K562 (cell line): ENCODE measurements around the gene GALNT18. TPM values are rescaled to one million over a fixed set of nuclear protein-coding genes. Genes with fewer than 3 reads are reported as not detected.

Source experiments
- ATAC-seq: fragments of 200-7000 bp; cut with Tn5 transposase; 3 replicates; pipeline ENCODE4 v1.9.1; 2020; ENCODE audit warnings: moderate library complexity
- BruUV-seq: library from RNA; stranded (reverse); fragments of 400-500 nt; replicated peaks from 2 replicates; lab custom pipeline; 2021; lab: Mats Ljungman, UMichigan
- CTCF ChIA-PET: fragments of 300-600 bp; formaldehyde crosslinking; extraction: SDS; loops from one replicate; lab custom pipeline; 2021; ENCODE audit warnings: low intra/inter-chr PET ratio; lab: Yijun Ruan, JAX
- POLR2A ChIA-PET: fragments of 300-600, 350-650 bp; sonication (Branson Sonifier 250); formaldehyde crosslinking; extraction: SDS; loops from one replicate; lab custom pipeline; 2021; ENCODE audit warnings: antibody characterized with exemption, inconsistent platforms; lab: Yijun Ruan, JAX
- DNase-seq, 4 experiments: peaks; one replicate each; pipeline versions ENCODE4 v3.0.0 to v3.0.0-alpha.2; 2011 to 2018; ENCODE audit warnings: low spot score in 3 of 4, mixed read lengths in 3 of 4; ENCODE audit errors: extremely low read depth in 1 of 4
- FAIRE-seq: peaks from 2 replicates; lab custom pipeline; 2011; peaks lifted over from hg19 to GRCh38; lab: Jason Lieb, UNC
- H2AFZ ChIP-seq: 2 replicates; pipeline ENCODE4 v1.6.0; 2011; ENCODE audit warnings: low read depth, low read length, control low read depth, inconsistent platforms
- H3K27ac ChIP-seq: fragments of 200-600 bp; 3 replicates; pipeline ENCODE4 v1.8.0; 2011; ENCODE audit warnings: low read depth, mild to moderate bottlenecking, control low read depth, inconsistent platforms, low read length, moderate library complexity, mixed read lengths; ENCODE audit errors: extremely low read depth
- H3K27me3 ChIP-seq, 2 experiments: fragments of 300-600 bp in 1 of 2; 2 replicates in 1 of 2; 3 replicates in 1 of 2; pipeline versions ENCODE4 v1.6.0 to v1.8.0; 2011; ENCODE audit warnings: inconsistent platforms in 2 of 2, low read length in 2 of 2, mild to moderate bottlenecking in 1 of 2, mixed read lengths in 1 of 2, moderate library complexity in 1 of 2; ENCODE audit not compliant: control insufficient read depth in 2 of 2, insufficient read depth in 2 of 2
- H3K36me3 ChIP-seq: fragments of 300-600 bp; 3 replicates; pipeline ENCODE4 v1.8.0; 2011; ENCODE audit warnings: mild to moderate bottlenecking, low read length, inconsistent platforms; ENCODE audit not compliant: control insufficient read depth, insufficient read depth
- H3K4me1 ChIP-seq, 2 experiments: fragments of 200-600 bp in 1 of 2; replicated peaks in 1 of 2; 2 replicates in 1 of 2; 3 replicates in 1 of 2; pipeline versions ENCODE4 v1.5.1 to v1.8.0; 2011; ENCODE audit warnings: inconsistent platforms in 2 of 2, low read length in 2 of 2, mild to moderate bottlenecking in 1 of 2, mixed read lengths in 1 of 2, moderate library complexity in 1 of 2; ENCODE audit not compliant: control insufficient read depth in 2 of 2, insufficient read depth in 2 of 2
- H3K4me2 ChIP-seq: 2 replicates; pipeline ENCODE4 v1.6.1; 2011; ENCODE audit warnings: low read length, control low read depth, inconsistent platforms, mixed read lengths; ENCODE audit not compliant: insufficient read depth
- H3K4me3 ChIP-seq: fragments of 200-600 bp; sonication (generic), shearing (Covaris generic); 2 replicates; pipeline ENCODE4 v1.5.1; 2016; ENCODE audit warnings: control low read depth, inconsistent platforms
- H3K79me2 ChIP-seq: fragments of 200-600 bp; 3 replicates; pipeline ENCODE4 v1.8.0; 2011; ENCODE audit warnings: low read length, inconsistent platforms; ENCODE audit not compliant: control insufficient read depth, insufficient read depth
- H3K9ac ChIP-seq, 2 experiments: 2 replicates each; pipeline versions ENCODE4 v1.6.0 to v1.6.1; 2011; ENCODE audit warnings: low read depth in 2 of 2, low read length in 2 of 2, control low read depth in 1 of 2, inconsistent platforms in 1 of 2, mild to moderate bottlenecking in 1 of 2, mixed read lengths in 1 of 2; ENCODE audit not compliant: insufficient read depth in 1 of 2
- H3K9me1 ChIP-seq: one replicate; pipeline ENCODE4 v1.6.0; 2011; ENCODE audit warnings: inconsistent platforms, mild to moderate bottlenecking, low read length, moderate library complexity; ENCODE audit not compliant: control insufficient read depth, insufficient read depth
- H3K9me3 ChIP-seq: replicated peaks from 2 replicates; pipeline ENCODE4 v1.5.1; 2011; ENCODE audit warnings: low read depth, low read length, inconsistent platforms; ENCODE audit not compliant: control insufficient read depth, insufficient read depth
- H4K20me1 ChIP-seq: replicated peaks from 2 replicates; pipeline ENCODE4 v1.6.1; 2011; ENCODE audit warnings: low read length, inconsistent platforms, mixed read lengths; ENCODE audit not compliant: control insufficient read depth, insufficient read depth
- ARID3B ChIP-seq: fragments of 250-450 bp; sonication (Bioruptor Pico); IDR thresholded peaks from 2 replicates; pipeline ENCODE4 v1.4.0; 2020; ENCODE audit warnings: borderline replicate concordance
- EGR1 ChIP-seq: fragments of 450-650 bp; conservative IDR thresholded peaks from 2 replicates; pipeline ENCODE4 v1.6.1; 2017; ENCODE audit warnings: mild to moderate bottlenecking
- EHMT2 ChIP-seq: fragments of 450-650 bp; IDR thresholded peaks from 2 replicates; pipeline ENCODE4 v1.6.1; 2018; ENCODE audit warnings: antibody characterized with exemption
- ETV5 ChIP-seq: sonication (generic); formaldehyde crosslinking; IDR thresholded peaks from 2 replicates; pipeline ENCODE4 v1.4.0; 2020; ENCODE audit warnings: low read depth, mild to moderate bottlenecking, missing genetic modification reagents
- PHF8 ChIP-seq: fragments of 200-600 bp; sonication (generic); IDR thresholded peaks from 2 replicates; pipeline ENCODE4 v1.6.1; 2012; ENCODE audit warnings: mixed run types, mild to moderate bottlenecking, inconsistent platforms, low read length, moderate library complexity, borderline replicate concordance
- RBM22 ChIP-seq: fragments of 200-400 bp; formaldehyde crosslinking; IDR thresholded peaks from 2 replicates; pipeline ENCODE4 v1.6.1; 2018; ENCODE audit warnings: low read length, low read depth; ENCODE audit not compliant: poor library complexity, severe bottlenecking
- SMARCB1 ChIP-seq: IDR thresholded peaks from 2 replicates; pipeline ENCODE4 v1.6.1; 2011; ENCODE audit warnings: improper control_type of control experiment, low read depth; ENCODE audit not compliant: insufficient read length
- TCF15 ChIP-seq: fragments of 250-450 bp; sonication (Bioruptor Pico); IDR thresholded peaks from 2 replicates; pipeline ENCODE4 v1.8.0; 2022; ENCODE audit warnings: moderate library complexity, mild to moderate bottlenecking, inconsistent platforms
- ZBTB8A ChIP-seq: fragments of 450-650 bp; IDR thresholded peaks from 2 replicates; pipeline ENCODE4 v1.6.1; 2018; ENCODE audit warnings: mild to moderate bottlenecking, moderate library complexity; ENCODE audit not compliant: partially characterized antibody
- ZNF23 ChIP-seq: fragments of 250-450 bp; sonication (Bioruptor Pico); IDR thresholded peaks from 2 replicates; pipeline ENCODE4 v1.4.0; 2020; ENCODE audit warnings: mild to moderate bottlenecking
- ZNF316 ChIP-seq: fragments of 450-650 bp; IDR thresholded peaks from 2 replicates; pipeline ENCODE4 v1.6.1; 2016
- ZNF717 ChIP-seq: fragments of 250-450 bp; sonication (Bioruptor Pico); IDR thresholded peaks from 2 replicates; pipeline ENCODE4 v1.5.0; 2021
- ZNF77 ChIP-seq: fragments of 250-450 bp; sonication (Bioruptor Pico); IDR thresholded peaks from 2 replicates; pipeline ENCODE4 v1.5.0; 2020
- WGBS: fragments of 100-300 bp; shearing (Covaris generic); methylation state at CpG from one replicate; pipeline ENCODE4 v1.1.6; 2016; ENCODE audit warnings: low coverage, mixed read lengths; ENCODE audit not compliant: insufficient coverage; ENCODE audit errors: missing lambda C conversion rate; 5-methylcytosine and 5-hydroxymethylcytosine counted together
- in situ Hi-C: fragments of 300-500 bp; cut with MboI; formaldehyde crosslinking; loops from 4 replicates; pipeline ENCODE4 v1.15.0; 2018; ENCODE audit warnings: inconsistent platforms, mixed read lengths
- intact Hi-C: fragments of 100-400 bp; cut with micrococcal nuclease; formaldehyde crosslinking; loops from 2 replicates; pipeline ENCODE4 v1.14.2; 2022
- polyA plus RNA-seq, 8 experiments: library from polyadenylated mRNA; depleted of rRNA in 4 of 8; stranded (reverse) in 5 of 8; unstranded in 3 of 8; fragments of >200 nt; fragmentation: Nextera tagmentation in 2 of 8; fragmentation: Illumina TruSeq in 1 of 8; extraction: Ambion mirVana in 2 of 8; extraction: Trizol in 1 of 8; gene quantifications; 2 replicates each; pipeline versions ENCODE4 v1.2.1 to v1.2.3, GENCODE V29; 2011 to 2014; ENCODE audit warnings: inconsistent platforms in 1 of 8, missing spikeins in 1 of 8
- total RNA-seq, 7 experiments: library from RNA; depleted of rRNA in 6 of 7; stranded (reverse); fragments of >200 nt in 6 of 7; fragmentation: Illumina TruSeq in 2 of 7; extraction: Trizol in 2 of 7; gene quantifications; 2 replicates each; pipeline versions ENCODE4 v1.2.1 to v1.2.3, GENCODE V29; 2011 to 2021; ENCODE audit warnings: low replicate concordance in 1 of 7
- TF ChIP-seq, protein P1 (sequence below): sonication (generic); formaldehyde crosslinking; IDR thresholded peaks from 2 replicates; pipeline ENCODE4 v1.8.0; 2022; ENCODE audit warnings: mild to moderate bottlenecking, missing genetic modification reagents
- TF ChIP-seq, protein P2 (sequence below): sonication (generic); formaldehyde crosslinking; IDR thresholded peaks from 2 replicates; pipeline ENCODE4 v1.8.0; 2022; ENCODE audit warnings: mild to moderate bottlenecking, low read depth, missing genetic modification reagents

GALNT18 gene
- total and polyA plus RNA-seq, 9 of the 15 experiments (the other 6 are each of a cell fraction or from before 2014, with no cell fraction given) = not detected

GRCh38 chr11:11268706-11269105 lies 353.1 kb downstream of the GALNT18 start:
- no peak overlapping the region for H3K27ac ChIP-seq
- intact Hi-C loops (loop anchor here (10.0 kb wide), 1 partner anchor 474 kb away; no protein-coding TSS in a partner anchor), in situ Hi-C loops (loop anchor here (25.0 kb wide), 1 partner anchor 481 kb away; no protein-coding TSS in a partner anchor)
- no peak overlapping the region for H2AFZ ChIP-seq
- H3K9me3 ChIP-seq = no peaks in the 10 kb centered on the region
- ChIA-PET CTCF (interaction anchor here (0.6 kb wide), 1 partner anchor 25 kb away, joined by 3 read pairs; no protein-coding TSS in a partner anchor), POLR2A (no interaction called here)
- H3K27me3 ChIP-seq = peaks cover 0 to 6% of the 10 kb centered on the region in 2 experiments; a peak in 1 of 5 replicates
- no peaks in the 10 kb centered on the region for H3K36me3 ChIP-seq
- ATAC-seq = no peak
- no peak for TF ChIP-seq ZNF316
- TF ChIP-seq ZNF23 (CRISPR knock-in tag) = no peak
- TF ChIP-seq EHMT2 = no peak
- no peak for TF ChIP-seq RBM22
- TF ChIP-seq ZNF717 (CRISPR knock-in tag) = no peak
- TF ChIP-seq PHF8 = no peak
- TF ChIP-seq ZBTB8A = no peak
- TF ChIP-seq, protein P1, sequence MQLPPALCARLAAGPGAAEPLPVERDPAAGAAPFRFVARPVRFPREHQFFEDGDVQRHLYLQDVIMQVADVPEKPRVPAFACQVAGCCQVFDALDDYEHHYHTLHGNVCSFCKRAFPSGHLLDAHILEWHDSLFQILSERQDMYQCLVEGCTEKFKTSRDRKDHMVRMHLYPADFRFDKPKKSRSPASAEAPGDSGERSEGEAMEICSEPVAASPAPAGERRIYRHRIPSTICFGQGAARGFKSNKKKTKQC (CRISPR knock-in tag) = no peak
- TF ChIP-seq TCF15 (CRISPR knock-in tag) = no peak
- TF ChIP-seq, protein P2, sequence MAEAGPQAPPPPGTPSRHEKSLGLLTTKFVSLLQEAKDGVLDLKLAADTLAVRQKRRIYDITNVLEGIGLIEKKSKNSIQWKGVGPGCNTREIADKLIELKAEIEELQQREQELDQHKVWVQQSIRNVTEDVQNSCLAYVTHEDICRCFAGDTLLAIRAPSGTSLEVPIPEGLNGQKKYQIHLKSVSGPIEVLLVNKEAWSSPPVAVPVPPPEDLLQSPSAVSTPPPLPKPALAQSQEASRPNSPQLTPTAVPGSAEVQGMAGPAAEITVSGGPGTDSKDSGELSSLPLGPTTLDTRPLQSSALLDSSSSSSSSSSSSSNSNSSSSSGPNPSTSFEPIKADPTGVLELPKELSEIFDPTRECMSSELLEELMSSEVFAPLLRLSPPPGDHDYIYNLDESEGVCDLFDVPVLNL (CRISPR knock-in tag) = no peak
- TF ChIP-seq SMARCB1 = no peak
- no peak for TF ChIP-seq EGR1
- TF ChIP-seq ARID3B (CRISPR knock-in tag) = no peak
- TF ChIP-seq ZNF77 = no peak
- TF ChIP-seq ETV5 = no peak
- FAIRE-seq = no peak
- no peaks in the 10 kb centered on the region for H3K4me1 ChIP-seq
- BruUV-seq = no TSS peak
- no peak for DNase-seq
- no peaks in the 10 kb centered on the region for H3K79me2 ChIP-seq
- H3K9me1 ChIP-seq = no peaks in the 10 kb centered on the region
- no peaks in the 10 kb centered on the region for H4K20me1 ChIP-seq
- WGBS = 3% methylated on average over 5 of the region's 5 CpGs
- no peak overlapping the region for H3K9ac ChIP-seq
- H3K4me3 ChIP-seq = no peak overlapping the region
- H3K4me2 ChIP-seq = no peak overlapping the region
